K562 (cell line): ENCODE data around the gene HCN4. TPM values are rescaled to one million over a fixed set of nuclear protein-coding genes. Genes with fewer than 3 reads are reported as not detected.

Experiments used
- CREB5 ChIP-seq: fragments of 250-450 bp; sonication (Bioruptor Pico); IDR thresholded peaks from 2 replicates; pipeline ENCODE4 v1.5.0; 2020; ENCODE audit warnings: mild to moderate bottlenecking
- NFE2 ChIP-seq: IDR thresholded peaks from 2 replicates; pipeline ENCODE4 v1.6.1; 2014; ENCODE audit warnings: antibody characterized with exemption, low read depth
- NFE2L1 ChIP-seq: fragments of 450-650 bp; IDR thresholded peaks from 2 replicates; pipeline ENCODE4 v1.6.1; 2016; ENCODE audit warnings: missing genetic modification characterization, low read depth, mild to moderate bottlenecking, missing compliant biosample characterization, moderate library complexity, borderline replicate concordance
- ZBTB7A ChIP-seq: IDR thresholded peaks from 2 replicates; pipeline ENCODE4 v1.6.1; 2011; ENCODE audit warnings: low read depth, mild to moderate bottlenecking, low read length, moderate library complexity, borderline replicate concordance; ENCODE audit not compliant: control insufficient read depth
- ZNF253 ChIP-seq: fragments of 250-450 bp; sonication (Bioruptor Pico); conservative IDR thresholded peaks from 2 replicates; pipeline ENCODE4 v1.6.1; 2021; ENCODE audit warnings: mild to moderate bottlenecking
- polyA plus RNA-seq, 8 experiments: library from polyadenylated mRNA; depleted of rRNA in 4 of 8; stranded (reverse) in 5 of 8; unstranded in 3 of 8; fragments of >200 nt; fragmentation: Nextera tagmentation in 2 of 8; fragmentation: Illumina TruSeq in 1 of 8; extraction: Ambion mirVana in 2 of 8; extraction: Trizol in 1 of 8; gene quantifications; 2 replicates each; pipeline versions ENCODE4 v1.2.1 to v1.2.3, GENCODE V29; 2011 to 2014; ENCODE audit warnings: inconsistent platforms in 1 of 8, missing spikeins in 1 of 8
- total RNA-seq, 7 experiments: library from RNA; depleted of rRNA in 6 of 7; stranded (reverse); fragments of >200 nt in 6 of 7; fragmentation: Illumina TruSeq in 2 of 7; extraction: Trizol in 2 of 7; gene quantifications; 2 replicates each; pipeline versions ENCODE4 v1.2.1 to v1.2.3, GENCODE V29; 2011 to 2021; ENCODE audit warnings: low replicate concordance in 1 of 7

Gene HCN4
- total and polyA plus RNA-seq, 9 of the 15 experiments (the other 6 are each of a cell fraction or from before 2014, with no cell fraction given), result not detected

GRCh38 chr15:73270366-73271097, 98.2 kb downstream of the HCN4 start (continued):
- TF ChIP-seq ZNF253 (CRISPR knock-in tag), result no peak
- TF ChIP-seq ZBTB7A, result no peak
- peak; percentile 63 for TF ChIP-seq NFE2
- TF ChIP-seq CREB5, result no peak
- peak; percentile 42; the same call in 1 of the 2 replicates for TF ChIP-seq NFE2L1 (tag)
- TF ChIP-seq, all 486 proteins: peak for 8

Other genes with a start within 250 kb of the HCN4 start
- 0.20 TPM in 1 of 2 replicates, not detected in the other for gene REC114, start 74.2 kb upstream of the HCN4 start, total RNA-seq (2014; rRNA removed)
- gene REC114, start 74.2 kb upstream of the HCN4 start, total RNA-seq (2014; rRNA removed; fragmentation: Illumina TruSeq; extraction: Trizol), result not detected in 2 replicates
- not detected in 2 replicates for gene REC114, start 74.2 kb upstream of the HCN4 start, total RNA-seq (2015; rRNA removed; fragmentation: Illumina TruSeq; extraction: Trizol)
- 0.20 TPM in 1 of 2 replicates, not detected in the other for gene REC114, start 74.2 kb upstream of the HCN4 start, total RNA-seq (2021)
- gene REC114, start 74.2 kb upstream of the HCN4 start, polyA plus RNA-seq (2011; rRNA removed), result not detected in 2 replicates
- not detected in 2 replicates for gene REC114, start 74.2 kb upstream of the HCN4 start, polyA plus RNA-seq (2014; fragmentation: Illumina TruSeq; extraction: Trizol)
- gene REC114, start 74.2 kb upstream of the HCN4 start, polyA plus RNA-seq (2014; fragmentation: Nextera tagmentation; extraction: Ambion mirVana), result under 1 TPM; 0.07 to 0.24 TPM
- not detected in 2 replicates for gene REC114, start 74.2 kb upstream of the HCN4 start, polyA plus RNA-seq (2014; rRNA removed)